SU-DHL-6 (cell line): Measurements from ENCODE around the gene GRAMD4.

ENCODE experiments used
- H2AFZ ChIP-seq: fragments of 200-600 bp; sonication (generic); 2 replicates; pipeline ENCODE4 v1.6.1; 2014; ENCODE audit warnings: low read depth, mild to moderate bottlenecking, moderate library complexity, mixed read lengths, antibody characterized with exemption, low read length; ENCODE audit not compliant: severe bottlenecking
- H3F3A ChIP-seq: fragments of 200-600 bp; shearing (Covaris generic); 2 replicates; pipeline ENCODE4 v1.6.0; 2016; ENCODE audit warnings: antibody characterized with exemption, mild to moderate bottlenecking; ENCODE audit not compliant: insufficient read depth
- H3K27ac ChIP-seq: fragments of 200-600 bp; sonication (generic); 2 replicates; pipeline ENCODE4 v1.5.1; 2016; ENCODE audit warnings: low read depth, mild to moderate bottlenecking, low read length, moderate library complexity, mixed read lengths
- H3K27me3 ChIP-seq: fragments of 200-600 bp; sonication (generic), shearing (Covaris generic); 2 replicates; pipeline ENCODE4 v1.6.0; 2014; ENCODE audit warnings: mild to moderate bottlenecking, low read length
- H3K36me3 ChIP-seq: fragments of 200-600 bp; sonication (generic); 2 replicates; pipeline ENCODE4 v1.6.1; 2014; ENCODE audit warnings: mild to moderate bottlenecking, low read length, mixed read lengths
- H3K4me2 ChIP-seq: fragments of 300-600, 200-600 bp; shearing (Covaris generic), sonication (generic); 2 replicates; pipeline ENCODE4 v1.6.0; 2014; ENCODE audit warnings: low read length, low read depth, mild to moderate bottlenecking; ENCODE audit not compliant: poor library complexity, severe bottlenecking
- H3K4me3 ChIP-seq: fragments of 200-600 bp; sonication (generic); 2 replicates; pipeline ENCODE4 v1.5.1; 2014; ENCODE audit warnings: antibody characterized with exemption, low read length, mild to moderate bottlenecking, mixed read lengths; ENCODE audit not compliant: insufficient read depth, poor library complexity, severe bottlenecking
- H3K79me2 ChIP-seq: fragments of 200-600 bp; sonication (generic); 2 replicates; pipeline ENCODE4 v1.6.1; 2014; ENCODE audit warnings: mild to moderate bottlenecking, low read length, moderate library complexity; ENCODE audit not compliant: insufficient read depth
- H3K9ac ChIP-seq: fragments of 200-600 bp; sonication (generic); 2 replicates; pipeline ENCODE4 v1.7.0; 2014; ENCODE audit warnings: mild to moderate bottlenecking, low read length
- H3K9me2 ChIP-seq: fragments of 200-600 bp; sonication (generic); replicated peaks from 2 replicates; pipeline ENCODE4 v1.6.1; 2014; ENCODE audit warnings: low read length; ENCODE audit not compliant: insufficient read depth
- H3K9me3 ChIP-seq: fragments of 200-600 bp; sonication (generic); 2 replicates; pipeline ENCODE4 v1.6.1; 2014; ENCODE audit warnings: low read length, mixed read lengths; ENCODE audit not compliant: insufficient read depth
- H4K20me1 ChIP-seq: fragments of 200-600 bp; sonication (generic); 2 replicates; pipeline ENCODE4 v1.6.1; 2014; ENCODE audit warnings: low read depth, mild to moderate bottlenecking, antibody characterized with exemption, low read length, moderate library complexity, mixed read lengths
- EZH2phosphoT487 ChIP-seq: fragments of 200-600 bp; sonication (generic), shearing (Covaris generic); conservative IDR thresholded peaks from 2 replicates; pipeline ENCODE4 v1.6.1; 2018; ENCODE audit warnings: mild to moderate bottlenecking, antibody characterized with exemption, low read length, moderate library complexity, mixed read lengths
- TF ChIP-seq, protein P1 (sequence below): fragments of 200-600 bp; sonication (generic); IDR thresholded peaks from one replicate; pipeline ENCODE4 v1.5.1; 2017; ENCODE audit warnings: antibody characterized with exemption, mild to moderate bottlenecking, low read length, moderate library complexity; ENCODE audit not compliant: insufficient read depth, poor library complexity, severe bottlenecking

The GRAMD4 gene

GRCh38 chr22:46675938-46676337 lies 55.8 kb downstream of the GRAMD4 start:
- Histone ChIP-seq H3K27ac (no peak overlapping the region), H3K9me3 (no peaks in the 10 kb centered on the region), H3K4me3 (no peak overlapping the region), H3K4me2 (no peak overlapping the region), H4K20me1 (no peaks in the 10 kb centered on the region), H2AFZ (no peak overlapping the region), H3K9ac (no peak overlapping the region), H3K9me2 (no peaks in the 10 kb centered on the region), H3K36me3 (no peaks in the 10 kb centered on the region), H3F3A (no peaks in the 10 kb centered on the region), H3K27me3 (no peaks in the 10 kb centered on the region), H3K79me2 (no peaks in the 10 kb centered on the region)
- no peak for TF ChIP-seq EZH2phosphoT487
- TF ChIP-seq, protein P1, sequence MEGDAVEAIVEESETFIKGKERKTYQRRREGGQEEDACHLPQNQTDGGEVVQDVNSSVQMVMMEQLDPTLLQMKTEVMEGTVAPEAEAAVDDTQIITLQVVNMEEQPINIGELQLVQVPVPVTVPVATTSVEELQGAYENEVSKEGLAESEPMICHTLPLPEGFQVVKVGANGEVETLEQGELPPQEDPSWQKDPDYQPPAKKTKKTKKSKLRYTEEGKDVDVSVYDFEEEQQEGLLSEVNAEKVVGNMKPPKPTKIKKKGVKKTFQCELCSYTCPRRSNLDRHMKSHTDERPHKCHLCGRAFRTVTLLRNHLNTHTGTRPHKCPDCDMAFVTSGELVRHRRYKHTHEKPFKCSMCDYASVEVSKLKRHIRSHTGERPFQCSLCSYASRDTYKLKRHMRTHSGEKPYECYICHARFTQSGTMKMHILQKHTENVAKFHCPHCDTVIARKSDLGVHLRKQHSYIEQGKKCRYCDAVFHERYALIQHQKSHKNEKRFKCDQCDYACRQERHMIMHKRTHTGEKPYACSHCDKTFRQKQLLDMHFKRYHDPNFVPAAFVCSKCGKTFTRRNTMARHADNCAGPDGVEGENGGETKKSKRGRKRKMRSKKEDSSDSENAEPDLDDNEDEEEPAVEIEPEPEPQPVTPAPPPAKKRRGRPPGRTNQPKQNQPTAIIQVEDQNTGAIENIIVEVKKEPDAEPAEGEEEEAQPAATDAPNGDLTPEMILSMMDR: no peak

GRCh38 chr22:46676479-46676878 lies 56.3 kb downstream of the GRAMD4 start:
- TF ChIP-seq, protein P1: no peak
- TF ChIP-seq EZH2phosphoT487: no peak
- Histone ChIP-seq H3K9me2 (no peaks in the 10 kb centered on the region), H3K4me3 (no peak overlapping the region), H4K20me1 (no peaks in the 10 kb centered on the region), H3K27ac (no peak overlapping the region), H3K9me3 (no peaks in the 10 kb centered on the region), H3K79me2 (no peaks in the 10 kb centered on the region), H3F3A (no peaks in the 10 kb centered on the region), H3K36me3 (no peaks in the 10 kb centered on the region), H2AFZ (no peak overlapping the region), H3K4me2 (no peak overlapping the region), H3K9ac (no peak overlapping the region), H3K27me3 (no peaks in the 10 kb centered on the region)

DNA sequence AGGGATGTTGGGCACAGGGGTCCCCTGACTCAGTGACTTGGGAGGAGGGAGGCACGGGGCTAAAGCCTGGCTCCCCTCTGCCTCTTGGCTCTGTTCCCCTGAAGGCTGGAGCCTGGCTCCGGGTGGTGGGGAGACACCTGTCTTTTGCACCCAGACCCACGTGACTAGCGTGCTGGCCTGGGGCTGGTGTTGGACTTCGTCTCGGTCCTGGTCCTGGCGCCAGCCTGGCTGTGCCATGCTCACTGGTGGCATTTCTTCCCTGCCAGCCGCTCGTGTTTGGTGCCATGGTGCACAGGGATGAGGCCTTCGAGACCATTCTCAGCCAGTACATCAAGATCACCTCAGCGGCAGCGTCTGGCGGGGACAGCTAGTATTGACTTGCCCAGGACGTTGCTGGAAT lies 56.7 kb downstream of the GRAMD4 start:
- H2AFZ ChIP-seq: no peak overlapping the region
- no peak overlapping the region for H3K4me3 ChIP-seq
- no peaks in the 10 kb centered on the region for H3K27me3 ChIP-seq
- no peak for TF ChIP-seq EZH2phosphoT487
- TF ChIP-seq, protein P1: no peak
- H3K79me2 ChIP-seq: no peaks in the 10 kb centered on the region
- no peak overlapping the region for H3K4me2 ChIP-seq
- no peak overlapping the region for H3K27ac ChIP-seq
- no peak overlapping the region for H3K9ac ChIP-seq
- H4K20me1 ChIP-seq: no peaks in the 10 kb centered on the region
- no peaks in the 10 kb centered on the region for H3F3A ChIP-seq
- H3K9me3 ChIP-seq: no peaks in the 10 kb centered on the region
- no peaks in the 10 kb centered on the region for H3K9me2 ChIP-seq
- H3K36me3 ChIP-seq: no peaks in the 10 kb centered on the region
